ENCODE data around the gene SPATA24. TPM values are rescaled to one million over a fixed set of nuclear protein-coding genes. Genes with fewer than 3 reads are reported as not detected.

SPATA24 gene
- total and polyA plus RNA-seq, 2 of the 13 experiments (the other 11 are each of a cell fraction or from before 2014, with no cell fraction given): 6.0 to 11.1 TPM

GRCh38 chr5:139383275-139383992 lies 20.5 kb downstream of the SPATA24 start, which contains the start of gene SLC23A1 (continued):
- 0 out of 2 replicates have a peak, but pooled peaks have one; percentile 25 for TF ChIP-seq MAX (IDR thresholded peaks at IDR 0.05)
- peak; percentile 38; the same call in 1 of the 2 replicates for TF ChIP-seq MYC (CRISPR knock-in tag; IDR thresholded peaks at IDR 0.05; ENCODE audit: borderline replicate concordance)
- no peak for TF ChIP-seq PAWR (CRISPR knock-in tag; IDR thresholded peaks at IDR 0.05; ENCODE audit: borderline replicate concordance)
- TF ChIP-seq RBM22 (optimal IDR thresholded peaks at IDR 0.05; ENCODE audit: low read length): no peak
- TF ChIP-seq PHF20 (CRISPR knock-in tag; IDR thresholded peaks at IDR 0.05): no peak
- TF ChIP-seq REPIN1 (CRISPR knock-in tag; IDR thresholded peaks at IDR 0.05; ENCODE audit: borderline replicate concordance, low read depth): no peak
- TF ChIP-seq, protein P1, sequence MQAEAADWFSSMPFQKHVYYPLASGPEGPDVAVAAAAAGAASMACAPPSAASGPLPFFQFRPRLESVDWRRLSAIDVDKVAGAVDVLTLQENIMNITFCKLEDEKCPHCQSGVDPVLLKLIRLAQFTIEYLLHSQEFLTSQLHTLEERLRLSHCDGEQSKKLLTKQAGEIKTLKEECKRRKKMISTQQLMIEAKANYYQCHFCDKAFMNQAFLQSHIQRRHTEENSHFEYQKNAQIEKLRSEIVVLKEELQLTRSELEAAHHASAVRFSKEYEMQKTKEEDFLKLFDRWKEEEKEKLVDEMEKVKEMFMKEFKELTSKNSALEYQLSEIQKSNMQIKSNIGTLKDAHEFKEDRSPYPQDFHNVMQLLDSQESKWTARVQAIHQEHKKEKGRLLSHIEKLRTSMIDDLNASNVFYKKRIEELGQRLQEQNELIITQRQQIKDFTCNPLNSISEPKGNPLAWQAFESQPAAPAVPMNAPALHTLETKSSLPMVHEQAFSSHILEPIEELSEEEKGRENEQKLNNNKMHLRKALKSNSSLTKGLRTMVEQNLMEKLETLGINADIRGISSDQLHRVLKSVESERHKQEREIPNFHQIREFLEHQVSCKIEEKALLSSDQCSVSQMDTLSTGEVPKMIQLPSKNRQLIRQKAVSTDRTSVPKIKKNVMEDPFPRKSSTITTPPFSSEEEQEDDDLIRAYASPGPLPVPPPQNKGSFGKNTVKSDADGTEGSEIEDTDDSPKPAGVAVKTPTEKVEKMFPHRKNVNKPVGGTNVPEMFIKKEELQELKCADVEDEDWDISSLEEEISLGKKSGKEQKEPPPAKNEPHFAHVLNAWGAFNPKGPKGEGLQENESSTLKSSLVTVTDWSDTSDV (CRISPR knock-in tag; IDR thresholded peaks at IDR 0.05): no peak
- no peak for TF ChIP-seq CBX1 (IDR thresholded peaks at IDR 0.05; ENCODE audit: low read depth)
- peak; percentile 40; the same call in 1 of the 2 replicates for TF ChIP-seq ZNF263 (CRISPR knock-in tag; IDR thresholded peaks at IDR 0.05)
- peak in 1 of 2 experiments; percentile 37; a peak in 1 of 4 replicates for TF ChIP-seq EP300 (IDR thresholded peaks at IDR 0.05; ENCODE audit: low read depth in 2 of 2, low read length in 2 of 2)
- TF ChIP-seq EP300 (CRISPR knock-in tag; IDR thresholded peaks at IDR 0.05; ENCODE audit: borderline replicate concordance): no peak; the same call in 1 of the 2 replicates
- TF ChIP-seq YEATS4 (CRISPR knock-in tag; IDR thresholded peaks at IDR 0.05; ENCODE audit: borderline replicate concordance): no peak
- no peak for TF ChIP-seq ZBTB3 (CRISPR knock-in tag; IDR thresholded peaks at IDR 0.05; ENCODE audit: borderline replicate concordance, low read depth)
- TF ChIP-seq CENPX (CRISPR knock-in tag; IDR thresholded peaks at IDR 0.05): no peak
- peak; percentile 74 for TF ChIP-seq PITX1 (CRISPR knock-in tag; IDR thresholded peaks at IDR 0.05)
- 0 out of 2 replicates have a peak, but pooled peaks have one; percentile 24 for TF ChIP-seq TBX2 (CRISPR knock-in tag; IDR thresholded peaks at IDR 0.05; ENCODE audit: borderline replicate concordance)
- peak; percentile 60 for TF ChIP-seq SAP130 (CRISPR knock-in tag; IDR thresholded peaks at IDR 0.05; ENCODE audit: low read depth)
- no peak for TF ChIP-seq CBX2 (IDR thresholded peaks at IDR 0.05; ENCODE audit: low read depth, low read length)
- no peak for TF ChIP-seq CBX2 (CRISPR knock-in tag; IDR thresholded peaks at IDR 0.05; ENCODE audit: low read depth)
- peak; percentile 95 for TF ChIP-seq SIX4 (CRISPR knock-in tag; IDR thresholded peaks at IDR 0.05)
- peak; percentile 92 for TF ChIP-seq CEBPG (CRISPR knock-in tag; IDR thresholded peaks at IDR 0.05)
- TF ChIP-seq FOSL2 (CRISPR knock-in tag; IDR thresholded peaks at IDR 0.05): no peak
- peak; percentile 71 for TF ChIP-seq SALL1 (CRISPR knock-in tag; IDR thresholded peaks at IDR 0.05)
- 0 out of 2 replicates have a peak, but pooled peaks have one; percentile 45 for TF ChIP-seq POLR2AphosphoS5 (IDR thresholded peaks at IDR 0.05; ENCODE audit: low read depth, low read length)
- 0 out of 2 replicates have a peak, but pooled peaks have one; percentile 42 for TF ChIP-seq ZNF280D (CRISPR knock-in tag; IDR thresholded peaks at IDR 0.05)
- TF ChIP-seq TBX3 (IDR thresholded peaks at IDR 0.05; ENCODE audit: borderline replicate concordance): no peak
- TF ChIP-seq ZNF24 (IDR thresholded peaks at IDR 0.05): no peak

All from HepG2 (cell line).